HEK293T (cell line): ENCODE measurements around the gene TMPRSS9.

Source experiments
- ARNT ChIP-seq: fragments of 450-650 bp; IDR thresholded peaks from 2 replicates; pipeline ENCODE4 v1.6.1; 2017; ENCODE audit warnings: mild to moderate bottlenecking
- BHLHE40 ChIP-seq: fragments of 450-650 bp; IDR thresholded peaks from 2 replicates; pipeline ENCODE4 v1.6.1; 2016; ENCODE audit warnings: mild to moderate bottlenecking, moderate library complexity, borderline replicate concordance
- FOXA1 ChIP-seq: fragments of 450-650 bp; IDR thresholded peaks from 2 replicates; pipeline ENCODE4 v1.6.1; 2016; ENCODE audit warnings: mild to moderate bottlenecking
- FOXM1 ChIP-seq: fragments of 450-650 bp; IDR thresholded peaks from 2 replicates; pipeline ENCODE4 v1.6.1; 2017; ENCODE audit warnings: mild to moderate bottlenecking, borderline replicate concordance
- HDGF ChIP-seq: fragments of 450-650 bp; IDR thresholded peaks from 2 replicates; pipeline ENCODE4 v1.6.1; 2017; ENCODE audit warnings: antibody characterized with exemption, borderline replicate concordance
- LEF1 ChIP-seq: fragments of 450-650 bp; IDR thresholded peaks from 2 replicates; pipeline ENCODE4 v1.6.1; 2017; ENCODE audit warnings: mild to moderate bottlenecking, borderline replicate concordance
- SUZ12 ChIP-seq: fragments of 450-650 bp; IDR thresholded peaks from 2 replicates; pipeline ENCODE4 v1.6.1; 2016; ENCODE audit warnings: mild to moderate bottlenecking
- TARDBP ChIP-seq: fragments of 450-650 bp; IDR thresholded peaks from 2 replicates; pipeline ENCODE4 v1.6.1; 2016
- TF ChIP-seq, protein P1 (sequence below): fragments of 450-650 bp; IDR thresholded peaks from 2 replicates; pipeline ENCODE4 v1.6.1; 2016

DNA sequence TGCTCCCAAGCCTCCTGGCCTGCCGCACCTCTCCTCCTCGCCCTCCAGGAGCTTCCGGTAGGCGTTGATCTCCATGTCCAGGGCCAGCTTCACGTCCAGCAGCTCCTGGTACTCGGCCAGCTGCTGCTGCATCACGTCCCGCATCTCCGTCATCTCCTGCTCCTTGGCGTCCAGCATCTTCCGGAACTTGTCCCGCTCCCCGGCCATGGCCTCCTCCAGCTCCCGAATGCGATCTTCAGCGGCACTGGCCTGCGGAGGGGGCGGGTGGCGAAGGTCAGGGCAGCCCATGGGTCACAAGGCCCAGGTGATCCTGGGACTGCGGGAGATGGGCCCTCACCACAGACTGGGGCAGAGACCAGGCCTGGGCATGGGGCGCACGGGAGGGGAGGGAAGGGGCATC is 74.2 kb downstream of the TMPRSS9 start:
- TF ChIP-seq TARDBP (no peak), HDGF (no peak), BHLHE40 (no peak), SUZ12 (no peak), ARNT (no peak), FOXA1 (no peak), FOXM1 (no peak), LEF1 (no peak)
- TF ChIP-seq, protein P1, sequence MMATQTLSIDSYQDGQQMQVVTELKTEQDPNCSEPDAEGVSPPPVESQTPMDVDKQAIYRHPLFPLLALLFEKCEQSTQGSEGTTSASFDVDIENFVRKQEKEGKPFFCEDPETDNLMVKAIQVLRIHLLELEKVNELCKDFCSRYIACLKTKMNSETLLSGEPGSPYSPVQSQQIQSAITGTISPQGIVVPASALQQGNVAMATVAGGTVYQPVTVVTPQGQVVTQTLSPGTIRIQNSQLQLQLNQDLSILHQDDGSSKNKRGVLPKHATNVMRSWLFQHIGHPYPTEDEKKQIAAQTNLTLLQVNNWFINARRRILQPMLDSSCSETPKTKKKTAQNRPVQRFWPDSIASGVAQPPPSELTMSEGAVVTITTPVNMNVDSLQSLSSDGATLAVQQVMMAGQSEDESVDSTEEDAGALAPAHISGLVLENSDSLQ: no peak
